Keratinocyte (primary cell): ENCODE data around the gene STBD1. TPM values are rescaled to one million over a fixed set of nuclear protein-coding genes. Genes with fewer than 3 reads are reported as not detected.

Experiments used
- DNase-seq: peaks from one replicate; pipeline ENCODE4 v3.0.0-alpha.2; 2011; ENCODE audit warnings: low read depth, missing footprints, low spot score
- FAIRE-seq: peaks from 2 replicates; lab custom pipeline; 2011; peaks lifted over from hg19 to GRCh38; lab: Jason Lieb, UNC
- H2AFZ ChIP-seq: 2 replicates; pipeline ENCODE4 v1.6.0; 2012; ENCODE audit warnings: low read length, control low read depth, inconsistent platforms; ENCODE audit not compliant: control insufficient read depth
- H3K27ac ChIP-seq: 2 replicates; pipeline ENCODE4 v1.5.1; 2011; ENCODE audit warnings: low read length; ENCODE audit not compliant: control insufficient read depth, insufficient read depth
- H3K27me3 ChIP-seq: 3 replicates; pipeline ENCODE4 v1.6.0; 2011; ENCODE audit warnings: low read length; ENCODE audit not compliant: control insufficient read depth, insufficient read depth; ENCODE audit errors: extremely low read depth
- H3K36me3 ChIP-seq, 2 experiments: 2 replicates in 1 of 2; 3 replicates in 1 of 2; pipeline ENCODE4 v1.5.1; 2011; ENCODE audit warnings: low read length in 2 of 2, mild to moderate bottlenecking in 1 of 2; ENCODE audit not compliant: control insufficient read depth in 2 of 2, insufficient read depth in 2 of 2; ENCODE audit errors: extremely low read depth in 1 of 2
- H3K4me1 ChIP-seq: 3 replicates; pipeline ENCODE4 v1.5.1; 2011; ENCODE audit warnings: low read length; ENCODE audit not compliant: control insufficient read depth, insufficient read depth; ENCODE audit errors: extremely low read depth
- H3K4me2 ChIP-seq: 3 replicates; pipeline ENCODE4 v1.6.0; 2011; ENCODE audit warnings: low read depth, low read length; ENCODE audit not compliant: control insufficient read depth, insufficient read depth; ENCODE audit errors: extremely low read depth
- H3K4me3 ChIP-seq, 3 experiments: fragments of 200-600 bp in 1 of 3; sonication (generic) in 1 of 3; 2 replicates in 2 of 3; 3 replicates in 1 of 3; pipeline ENCODE4 v1.5.1; 2011 to 2016; ENCODE audit warnings: low read length in 3 of 3, mild to moderate bottlenecking in 3 of 3, control low read depth in 2 of 3, inconsistent platforms in 1 of 3, low read depth in 1 of 3, mixed read lengths in 1 of 3, mixed run types in 1 of 3, moderate library complexity in 1 of 3; ENCODE audit not compliant: control insufficient read depth in 2 of 3, insufficient read depth in 2 of 3; ENCODE audit errors: extremely low read depth in 1 of 3
- H3K79me2 ChIP-seq: 2 replicates; pipeline ENCODE4 v1.6.0; 2012; ENCODE audit warnings: low read length; ENCODE audit not compliant: control insufficient read depth, insufficient read depth
- H3K9ac ChIP-seq: 3 replicates; pipeline ENCODE4 v1.6.0; 2011; ENCODE audit warnings: low read length; ENCODE audit not compliant: control insufficient read depth, insufficient read depth; ENCODE audit errors: extremely low read depth
- H3K9me1 ChIP-seq: 3 replicates; pipeline ENCODE4 v1.6.0; 2011; ENCODE audit warnings: low read length; ENCODE audit not compliant: control insufficient read depth, insufficient read depth; ENCODE audit errors: extremely low read depth
- H3K9me3 ChIP-seq: 2 replicates; pipeline ENCODE4 v1.5.1; 2012; ENCODE audit warnings: low read depth, low read length; ENCODE audit not compliant: control insufficient read depth
- H4K20me1 ChIP-seq: 3 replicates; pipeline ENCODE4 v1.6.0; 2011; ENCODE audit warnings: low read length; ENCODE audit not compliant: control insufficient read depth, insufficient read depth; ENCODE audit errors: extremely low read depth
- CTCF ChIP-seq, 3 experiments: IDR thresholded peaks in 1 of 3; conservative IDR thresholded peaks in 1 of 3; optimal IDR thresholded peaks in 1 of 3; 2 replicates in 2 of 3; 3 replicates in 1 of 3; pipeline versions ENCODE3 to v1.5.1; 2011; ENCODE audit warnings: low read length in 3 of 3, mild to moderate bottlenecking in 3 of 3, moderate library complexity in 2 of 3, control low read depth in 1 of 3, inconsistent platforms in 1 of 3; ENCODE audit not compliant: insufficient read depth in 2 of 3; ENCODE audit errors: extremely low read depth in 1 of 3
- EZH2 ChIP-seq: IDR thresholded peaks from one replicate; pipeline ENCODE4 v1.6.1; 2012; ENCODE audit warnings: inconsistent platforms, mild to moderate bottlenecking, low read length, moderate library complexity
- dilution Hi-C: fragments of 300-500 bp; cut with MboI; formaldehyde crosslinking; loops from one replicate; pipeline ENCODE4 v1.7.0; 2020; ENCODE audit warnings: low sequenced_read_pairs; ENCODE audit not compliant: extremely low pct_ligation_motif_present
- polyA plus RNA-seq, 5 experiments: library from polyadenylated mRNA; depleted of rRNA in 3 of 5; stranded (reverse) in 3 of 5; stranded (forward) in 1 of 5; unstranded in 1 of 5; fragments of >200 nt; gene quantifications; 1 replicate in 1 of 5; 2 replicates in 3 of 5; 3 replicates in 1 of 5; pipeline versions ENCODE4 v1.2.1 to v1.2.3, GENCODE V29; 2011 to 2012; ENCODE audit warnings: missing spikeins in 2 of 5, low read depth in 1 of 5, low replicate concordance in 1 of 5

The STBD1 gene
- polyA plus RNA-seq, 1 donor (not counting 4 experiments of a cell fraction or from before 2014, with no cell fraction given), result 0.41 TPM

DNA sequence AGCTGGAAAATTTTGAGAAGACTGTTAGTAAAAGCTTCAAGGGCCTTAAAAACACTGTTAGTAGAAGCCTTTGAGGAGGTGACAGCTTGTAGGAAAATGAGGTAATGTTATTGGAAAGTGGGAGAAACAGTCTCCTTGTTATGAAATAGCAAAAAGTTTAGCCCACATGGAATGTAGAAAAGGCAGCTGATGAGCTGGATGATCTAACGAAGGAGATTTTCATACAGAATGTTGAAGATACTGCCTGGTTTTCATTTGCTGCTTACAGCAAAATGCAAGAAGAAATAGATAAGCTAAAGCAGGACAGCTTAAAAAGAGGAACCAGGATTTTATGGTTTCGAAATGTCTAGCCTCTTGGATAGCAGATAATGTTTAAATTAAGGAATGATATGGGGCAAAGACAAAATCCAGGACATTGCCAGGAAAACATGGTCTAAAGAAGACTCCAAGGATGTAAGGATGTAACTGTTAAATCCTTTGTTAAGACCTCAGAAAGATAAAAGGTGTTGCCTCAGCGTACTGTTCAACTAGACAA, 10.2 kb upstream of the STBD1 start:
- no peak overlapping the region for H3K4me2 ChIP-seq
- H3K79me2 ChIP-seq, result no peaks in the 10 kb centered on the region
- FAIRE-seq (no peak), DNase-seq (no peak)
- H3K27ac ChIP-seq, result no peak overlapping the region
- TF ChIP-seq CTCF (optimal IDR thresholded peaks at IDR 0.05 in 1 of 3, IDR thresholded peaks at IDR 0.05 in 1 of 3, conservative IDR thresholded peaks at IDR 0.05 in 1 of 3; ENCODE audit: extremely low read depth in 1 of 3, insufficient read depth in 2 of 3, low read length in 3 of 3), result no peak
- no peak for TF ChIP-seq EZH2
- no peaks in the 10 kb centered on the region for H4K20me1 ChIP-seq
- peaks cover 11% of the 10 kb centered on the region for H3K27me3 ChIP-seq
- no peaks in the 10 kb centered on the region for H3K9me1 ChIP-seq
- no peak overlapping the region for H3K9ac ChIP-seq
- peaks cover 5% of the 10 kb centered on the region for H3K4me1 ChIP-seq
- dilution Hi-C loops, result no loop called here
- no peak overlapping the region for H3K4me3 ChIP-seq
- no peaks in the 10 kb centered on the region for H3K36me3 ChIP-seq
- no peak overlapping the region for H2AFZ ChIP-seq
- H3K9me3 ChIP-seq, result no peaks in the 10 kb centered on the region

GRCh38 chr4:76298227-76298626, 8.3 kb upstream of the STBD1 start:
- Histone ChIP-seq H4K20me1 (no peaks in the 10 kb centered on the region), H3K79me2 (no peaks in the 10 kb centered on the region), H3K4me2 (no peak overlapping the region), H3K9me1 (no peaks in the 10 kb centered on the region), H2AFZ (no peak overlapping the region), H3K36me3 (no peaks in the 10 kb centered on the region), H3K4me3 (no peak overlapping the region), H3K9me3 (no peaks in the 10 kb centered on the region), H3K27me3 (peaks cover 3% of the 10 kb centered on the region), H3K27ac (no peak overlapping the region), H3K4me1 (peaks cover 9% of the 10 kb centered on the region), H3K9ac (no peak overlapping the region)
- TF ChIP-seq EZH2, result no peak
- no peak for TF ChIP-seq CTCF (optimal IDR thresholded peaks at IDR 0.05 in 1 of 3, IDR thresholded peaks at IDR 0.05 in 1 of 3, conservative IDR thresholded peaks at IDR 0.05 in 1 of 3; ENCODE audit: extremely low read depth in 1 of 3, insufficient read depth in 2 of 3, low read length in 3 of 3)
- dilution Hi-C loops, result no loop called here
- FAIRE-seq (no peak), DNase-seq (no peak)
